HCT116 (cell line): ENCODE data around the gene B3GALNT2. TPM values are rescaled to one million over a fixed set of nuclear protein-coding genes. Genes with fewer than 3 reads are reported as not detected.

Source experiments
- ATAC-seq: fragments of 200-7000 bp; cut with Tn5 transposase; 2 replicates; pipeline ENCODE4 v1.9.1; 2020; ENCODE audit warnings: mild to moderate bottlenecking, moderate library complexity
- BruUV-seq: library from RNA; stranded (reverse); fragments of 400-500 nt; replicated peaks from 2 replicates; lab custom pipeline; 2021; lab: Mats Ljungman, UMichigan
- CTCF ChIA-PET: fragments of 300-600 bp; sonication (Branson Sonifier 250); formaldehyde crosslinking; loops from one replicate; lab custom pipeline; 2021; ENCODE audit warnings: antibody characterized with exemption; lab: Charles Lee
- POLR2A ChIA-PET: fragments of 300-600, 350-600 bp; sonication (Branson Sonifier 250); formaldehyde crosslinking; loops from one replicate; lab custom pipeline; 2021; ENCODE audit warnings: antibody characterized with exemption; lab: Charles Lee
- RAD21 ChIA-PET, 2 experiments: fragments of 300-600 bp; sonication (Branson Sonifier 250); formaldehyde crosslinking; loops; one replicate each; lab custom pipeline; 2023; ENCODE audit warnings: low total read pairs in 2 of 2; ENCODE audit not compliant: uncharacterized antibody in 2 of 2, unreplicated experiment in 2 of 2, low non-redundant PET in 1 of 2; lab: Charles Lee
- DNase-seq: peaks from one replicate; pipeline ENCODE4 v3.0.0-alpha.2; 2010; ENCODE audit warnings: low read depth, low spot score
- H2AFZ ChIP-seq: fragments of 200-600 bp; shearing (Covaris generic), sonication (generic); 2 replicates; pipeline ENCODE4 v1.6.1; 2017; ENCODE audit warnings: low read depth, mixed run types, mixed read lengths, antibody characterized with exemption, low read length; ENCODE audit not compliant: poor library complexity, severe bottlenecking
- H3K27ac ChIP-seq: 2 replicates; pipeline ENCODE4 v1.5.1; 2012; ENCODE audit warnings: low read depth, low read length
- H3K27me3 ChIP-seq: fragments of 200-600 bp; sonication (generic); 2 replicates; pipeline ENCODE4 v1.6.1; 2016; ENCODE audit warnings: mixed run types, low read length, mixed read lengths; ENCODE audit not compliant: insufficient read depth
- H3K36me3 ChIP-seq, 2 experiments: fragments of 200-500 bp in 1 of 2; fragments of 200-600 bp in 1 of 2; sonication (Bioruptor generic) in 1 of 2; sonication (generic) in 1 of 2; 2 replicates each; pipeline versions ENCODE4 v1.5.1 to v1.6.1; 2014 to 2016; ENCODE audit warnings: low read length in 2 of 2, inconsistent platforms in 1 of 2, mixed read lengths in 1 of 2, mixed run types in 1 of 2; ENCODE audit not compliant: insufficient read depth in 2 of 2, control insufficient read depth in 1 of 2
- H3K4me1 ChIP-seq, 2 experiments: fragments of 200-600 bp in 1 of 2; sonication (generic) in 1 of 2; 2 replicates each; pipeline versions ENCODE4 v1.5.1 to v1.6.1; 2012 to 2017; ENCODE audit warnings: low read length in 2 of 2, inconsistent platforms in 1 of 2, mild to moderate bottlenecking in 1 of 2, mixed read lengths in 1 of 2, mixed run types in 1 of 2, moderate library complexity in 1 of 2; ENCODE audit not compliant: insufficient read depth in 2 of 2, control insufficient read depth in 1 of 2
- H3K4me2 ChIP-seq: fragments of 200-600 bp; sonication (generic); 2 replicates; pipeline ENCODE4 v1.6.1; 2017; ENCODE audit warnings: mixed run types, low read length, mixed read lengths
- H3K4me3 ChIP-seq, 2 experiments: fragments of 200-600 bp in 1 of 2; sonication (generic) in 1 of 2; replicated peaks in 1 of 2; 2 replicates each; pipeline ENCODE4 v1.5.1; 2011 to 2016; ENCODE audit warnings: low read length in 2 of 2, control low read depth in 1 of 2, low read depth in 1 of 2, mild to moderate bottlenecking in 1 of 2, mixed read lengths in 1 of 2, mixed run types in 1 of 2
- H3K79me2 ChIP-seq: fragments of 200-600 bp; sonication (generic); 2 replicates; pipeline ENCODE4 v1.6.1; 2017; ENCODE audit warnings: mild to moderate bottlenecking, mixed run types, low read length, moderate library complexity, mixed read lengths; ENCODE audit not compliant: insufficient read depth
- H3K9ac ChIP-seq: fragments of 200-600 bp; sonication (generic); 2 replicates; pipeline ENCODE4 v1.6.1; 2016; ENCODE audit warnings: low read length, mixed read lengths
- H3K9me2 ChIP-seq: fragments of 200-600 bp; sonication (generic), shearing (Covaris generic); 2 replicates; pipeline ENCODE4 v1.6.1; 2017; ENCODE audit warnings: mixed run types, mild to moderate bottlenecking, moderate library complexity; ENCODE audit not compliant: insufficient read depth
- H3K9me3 ChIP-seq, 2 experiments: fragments of 200-500 bp in 1 of 2; fragments of 200-600 bp in 1 of 2; sonication (Bioruptor generic) in 1 of 2; sonication (generic) in 1 of 2; 2 replicates each; pipeline ENCODE4 v1.6.1; 2014 to 2017; ENCODE audit warnings: low read length in 2 of 2, mixed read lengths in 2 of 2, inconsistent platforms in 1 of 2, low read depth in 1 of 2, mild to moderate bottlenecking in 1 of 2, mixed run types in 1 of 2, moderate library complexity in 1 of 2; ENCODE audit not compliant: control insufficient read depth in 1 of 2, insufficient read depth in 1 of 2
- H4K20me1 ChIP-seq: fragments of 200-600 bp; sonication (generic), shearing (Covaris generic); 2 replicates; pipeline ENCODE4 v1.6.1; 2017; ENCODE audit warnings: mixed run types, mild to moderate bottlenecking, moderate library complexity; ENCODE audit not compliant: insufficient read depth
- ATF3 ChIP-seq: IDR thresholded peaks from 2 replicates; pipeline ENCODE4 v1.6.1; 2012
- CBX3 ChIP-seq: IDR thresholded peaks from 2 replicates; pipeline ENCODE4 v1.6.1; 2012; ENCODE audit warnings: low read depth
- CEBPB ChIP-seq: IDR thresholded peaks from 2 replicates; pipeline ENCODE4 v1.6.1; 2012; ENCODE audit warnings: low read depth
- CTCF ChIP-seq, 3 experiments: fragments of 200-600 bp in 1 of 3; sonication (generic) in 1 of 3; IDR thresholded peaks in 2 of 3; conservative IDR thresholded peaks in 1 of 3; 2 replicates each; pipeline ENCODE4 v1.5.1; 2012 to 2017; ENCODE audit warnings: low read depth in 2 of 3, low read length in 2 of 3, antibody characterized with exemption in 1 of 3, borderline replicate concordance in 1 of 3, control low read depth in 1 of 3, mild to moderate bottlenecking in 1 of 3, mixed read lengths in 1 of 3, mixed run types in 1 of 3, moderate library complexity in 1 of 3; ENCODE audit not compliant: insufficient read depth in 1 of 3
- EGR1 ChIP-seq: IDR thresholded peaks from 2 replicates; pipeline ENCODE4 v1.6.1; 2012; ENCODE audit warnings: low read depth
- ELF1 ChIP-seq: IDR thresholded peaks from 2 replicates; pipeline ENCODE4 v1.6.1; 2012; ENCODE audit warnings: low read depth, borderline replicate concordance
- EZH2 ChIP-seq: fragments of 200-600 bp; sonication (generic); IDR thresholded peaks from 2 replicates; pipeline ENCODE4 v1.6.1; 2017; ENCODE audit warnings: antibody characterized with exemption, mixed run types
- EZH2phosphoT487 ChIP-seq: fragments of 200-600 bp; IDR thresholded peaks from 2 replicates; pipeline ENCODE4 v1.6.1; 2018; ENCODE audit warnings: antibody characterized with exemption, borderline replicate concordance
- JUND ChIP-seq: IDR thresholded peaks from 2 replicates; pipeline ENCODE4 v1.6.1; 2012
- MAX ChIP-seq: IDR thresholded peaks from 2 replicates; pipeline ENCODE4 v1.6.1; 2012
- POLR2A ChIP-seq: IDR thresholded peaks from 2 replicates; pipeline ENCODE4 v1.7.0; 2011; ENCODE audit warnings: borderline replicate concordance; ENCODE audit not compliant: insufficient read depth, insufficient read length; ENCODE audit errors: extremely low read depth
- POLR2AphosphoS5 ChIP-seq: IDR thresholded peaks from 2 replicates; pipeline ENCODE4 v1.6.1; 2011; ENCODE audit warnings: mild to moderate bottlenecking, low read depth, low read length, moderate library complexity
- RAD21 ChIP-seq: IDR thresholded peaks from 2 replicates; pipeline ENCODE4 v1.6.1; 2012; ENCODE audit warnings: low read depth, mild to moderate bottlenecking
- SIN3A ChIP-seq: IDR thresholded peaks from 2 replicates; pipeline ENCODE4 v1.6.1; 2012; ENCODE audit warnings: low read depth
- SRF ChIP-seq: IDR thresholded peaks from 2 replicates; pipeline ENCODE4 v1.6.1; 2012; ENCODE audit warnings: low read depth
- TCF7L2 ChIP-seq: IDR thresholded peaks from 2 replicates; pipeline ENCODE4 v1.7.0; 2011; ENCODE audit warnings: borderline replicate concordance, inconsistent platforms; ENCODE audit not compliant: insufficient read depth, insufficient read length; ENCODE audit errors: extremely low read depth
- YY1 ChIP-seq: IDR thresholded peaks from 2 replicates; pipeline ENCODE4 v1.6.1; 2011; ENCODE audit warnings: low read length, low read depth, moderate library complexity, mild to moderate bottlenecking; ENCODE audit not compliant: insufficient replicate concordance; ENCODE audit errors: extremely low read depth
- ZBTB33 ChIP-seq: IDR thresholded peaks from 2 replicates; pipeline ENCODE4 v1.6.1; 2011; ENCODE audit warnings: mild to moderate bottlenecking, low read length, moderate library complexity; ENCODE audit not compliant: insufficient replicate concordance; ENCODE audit errors: extremely low read depth
- ZNF274 ChIP-seq: fragments of 200-500 bp; sonication (Bioruptor generic); IDR thresholded peaks from 2 replicates; pipeline ENCODE4 v1.6.1; 2014; ENCODE audit warnings: mild to moderate bottlenecking, low read depth, low read length, inconsistent platforms
- intact Hi-C: fragments of 100-400 bp; cut with micrococcal nuclease; formaldehyde crosslinking; loops from 2 replicates; pipeline ENCODE4 v1.10.0; 2022
- total RNA-seq: library from RNA; stranded (reverse); gene quantifications from one replicate; pipeline ENCODE4 v1.2.1, GENCODE V29; 2021; ENCODE audit not compliant: unreplicated experiment

Gene B3GALNT2
- total RNA-seq, 1 experiment from 2014 or later, result 36.8 TPM

- TF ChIP-seq SIN3A (no peak), POLR2A (no peak), CEBPB (no peak), CTCF (IDR thresholded peaks at IDR 0.05 in 2 of 3, conservative IDR thresholded peaks at IDR 0.05 in 1 of 3; ENCODE audit: borderline replicate concordance in 1 of 3, insufficient read depth in 1 of 3, low read depth in 2 of 3, low read length in 2 of 3) (no peak), SRF (no peak), EGR1 (no peak), POLR2AphosphoS5 (no peak), YY1 (no peak), EZH2phosphoT487 (no peak), ELF1 (no peak), TCF7L2 (no peak), JUND (no peak)
Measured at GRCh38 chr1:235450886-235451483, 53.3 kb downstream of the B3GALNT2 start (continued).

GRCh38 chr1:235450433-235450832 lies 53.8 kb downstream of the B3GALNT2 start:
- CTCF ChIA-PET, result no interaction called here
- Histone ChIP-seq H3K4me3 (no peak overlapping the region), H4K20me1 (no peaks in the 10 kb centered on the region), H3K9ac (no peak overlapping the region), H3K36me3 (peaks cover 6 to 44% of the 10 kb centered on the region in 2 experiments), H3K27me3 (no peaks in the 10 kb centered on the region), H2AFZ (no peak overlapping the region), H3K9me2 (no peaks in the 10 kb centered on the region), H3K27ac (no peak overlapping the region), H3K79me2 (no peaks in the 10 kb centered on the region), H3K4me2 (no peak overlapping the region), H3K4me1 (no peaks in the 10 kb centered on the region), H3K9me3 (no peaks in the 10 kb centered on the region)
- DNase-seq, result no peak
- intact Hi-C loops, result no loop called here
- no TSS peak for BruUV-seq
- RAD21 ChIA-PET, result interaction anchor here in 1 of 2 experiments (0.6 kb wide), 1 partner anchor 851 kb away, joined by 3 read pairs; no protein-coding TSS in a partner anchor
- no peak for ATAC-seq
- POLR2A ChIA-PET, result no interaction called here
- no peak for TF ChIP-seq EGR1
- no peak for TF ChIP-seq EZH2
- TF ChIP-seq ATF3, result no peak
- TF ChIP-seq ELF1, result no peak
- no peak for TF ChIP-seq MAX
- TF ChIP-seq SIN3A, result no peak
- no peak for TF ChIP-seq ZBTB33
- no peak for TF ChIP-seq ZNF274
- TF ChIP-seq RAD21, result no peak
- no peak for TF ChIP-seq SRF
- no peak for TF ChIP-seq CTCF (IDR thresholded peaks at IDR 0.05 in 2 of 3, conservative IDR thresholded peaks at IDR 0.05 in 1 of 3; ENCODE audit: borderline replicate concordance in 1 of 3, insufficient read depth in 1 of 3, low read depth in 2 of 3, low read length in 2 of 3)
- TF ChIP-seq CBX3, result no peak
